ENCODE data around the gene SPNS2.

SPNS2 gene

GRCh38 chr17:4504188-4504587 is 5.5 kb downstream of the SPNS2 start:
- no peak for DNase-seq

DNA sequence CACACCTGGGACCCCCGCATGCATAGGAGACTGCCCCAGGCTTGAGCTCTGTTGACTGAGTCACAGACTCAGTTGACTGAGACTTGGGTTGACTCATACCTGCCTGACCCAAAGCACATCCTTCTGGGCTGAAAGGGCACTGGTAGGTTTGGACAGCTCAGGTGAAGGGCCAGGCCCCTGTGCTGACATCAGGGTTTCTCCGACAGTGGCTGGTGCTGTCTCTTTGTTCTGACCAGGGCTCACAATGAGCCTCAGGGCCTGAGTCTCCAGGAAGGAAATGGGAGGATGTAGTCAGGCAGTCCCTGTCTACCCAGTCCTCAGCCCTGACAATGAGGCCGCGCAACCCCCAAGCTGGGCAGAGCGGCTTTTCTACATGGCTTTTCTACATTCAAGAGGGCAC is 6.5 kb downstream of the SPNS2 start:
- DNase-seq = no peak

DNA sequence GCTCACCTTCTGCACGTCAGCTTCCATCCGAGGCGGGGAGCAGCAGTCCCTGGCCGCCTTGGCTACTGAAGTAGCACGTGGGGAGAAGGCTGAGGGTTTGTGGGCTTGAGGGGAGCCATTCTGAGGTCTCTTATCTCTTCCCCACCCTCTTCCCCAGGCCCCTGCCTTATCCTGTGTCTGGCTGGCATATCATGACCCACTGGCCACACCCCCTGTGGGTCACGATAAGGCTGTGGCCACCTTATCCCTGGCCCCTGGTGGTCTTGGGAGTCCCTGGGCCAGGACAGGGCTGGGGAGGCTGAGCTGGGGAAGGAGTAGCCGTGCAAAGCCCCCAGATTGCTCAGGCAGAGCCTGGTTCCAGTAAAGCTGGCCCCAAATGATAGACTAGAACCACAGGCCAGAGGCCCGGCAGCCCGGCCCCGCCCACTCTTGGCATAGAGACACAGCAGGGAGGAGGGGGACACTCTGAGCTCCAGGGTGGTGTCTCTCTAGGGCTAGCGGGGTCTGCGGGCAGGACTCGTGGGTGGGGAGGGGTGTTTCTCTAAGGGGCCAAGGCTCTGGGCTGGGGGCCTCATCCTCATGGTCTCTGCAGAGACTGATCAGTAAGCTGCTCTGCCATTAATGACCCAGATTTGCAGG is 7.6 kb downstream of the SPNS2 start:
- DNase-seq = no peak

DNA sequence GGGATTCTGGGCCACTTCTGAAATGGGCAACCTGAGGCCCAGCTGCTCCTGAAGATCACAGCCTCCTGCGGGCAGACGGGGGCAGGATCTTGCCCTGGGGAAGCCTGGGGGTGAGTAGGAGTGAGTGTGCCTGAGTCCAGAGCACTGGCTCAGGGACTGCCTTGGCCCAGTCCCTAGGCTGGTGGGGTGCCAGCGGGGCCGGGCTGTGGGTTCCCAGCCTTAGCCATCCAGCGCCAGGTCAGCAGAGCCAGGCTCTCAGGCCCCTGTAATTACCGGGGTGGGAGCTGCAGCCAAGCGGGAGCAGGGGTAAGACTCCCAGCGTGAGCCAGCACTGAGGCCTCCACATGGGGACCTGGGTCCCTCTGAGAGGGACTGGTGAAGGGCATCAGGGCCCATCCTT is 8.2 kb downstream of the SPNS2 start:
- no peak for DNase-seq

GRCh38 chr17:4507361-4508111 is 8.9 kb downstream of the SPNS2 start:
- no peak for DNase-seq

DNA sequence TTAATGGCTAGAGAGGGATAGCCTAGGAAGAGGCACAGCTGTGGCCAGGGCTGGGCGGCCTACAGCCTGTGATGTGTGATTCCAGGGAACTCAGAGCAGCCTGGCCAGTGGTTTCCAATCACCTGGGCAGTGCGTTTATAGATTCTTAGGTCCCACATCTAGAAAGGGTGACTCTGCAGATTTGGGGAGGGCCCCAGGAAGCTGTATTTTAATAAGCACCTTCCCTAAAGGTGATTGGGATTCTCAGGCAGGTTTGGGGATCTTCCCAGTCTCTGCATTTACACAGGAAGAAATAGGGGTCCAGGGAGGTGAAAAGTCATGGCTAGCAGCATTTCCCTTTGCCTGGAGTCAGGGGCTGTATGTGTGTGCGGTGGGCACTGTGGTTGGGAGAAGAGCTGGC is 9.5 kb downstream of the SPNS2 start:
- DNase-seq = no peak

GRCh38 chr17:4509401-4509800 is 10.7 kb downstream of the SPNS2 start:
- no peak for DNase-seq

DNA sequence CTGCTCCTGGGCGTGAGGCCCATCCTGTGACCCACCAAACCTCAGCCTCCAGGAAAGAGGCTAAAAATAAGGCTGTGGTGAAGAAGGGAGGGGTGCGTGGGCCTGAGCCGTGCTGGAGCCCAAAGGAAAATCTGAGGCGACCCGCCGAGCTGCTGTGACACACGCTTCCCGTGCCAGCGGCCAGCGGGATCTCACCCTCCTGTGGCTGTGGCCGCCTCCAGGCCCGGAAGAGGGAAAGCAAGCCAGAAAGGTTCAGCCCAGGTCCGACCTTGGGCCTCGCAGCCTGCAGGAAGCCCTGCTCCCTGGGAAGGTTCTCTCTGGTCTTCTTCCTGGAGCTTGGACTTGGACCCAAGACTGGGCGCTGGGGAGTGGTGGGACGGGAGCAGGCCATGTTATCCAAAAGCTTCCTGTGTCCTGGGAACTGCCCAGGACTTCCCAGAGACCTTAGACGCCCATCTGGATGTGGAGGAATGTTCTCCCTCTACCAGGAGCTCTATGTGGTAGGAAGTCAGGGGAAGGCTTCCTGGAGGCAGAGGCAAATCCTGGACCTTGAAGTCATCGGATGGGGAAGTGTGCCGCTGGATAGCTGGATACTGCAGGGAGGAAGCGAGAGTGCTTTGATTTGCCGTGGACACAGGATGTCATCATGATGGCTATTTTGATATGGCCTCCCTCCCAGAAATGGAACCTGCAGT is 11.4 kb downstream of the SPNS2 start:
- no peak for DNase-seq

- no peak for DNase-seq
Observed at GRCh38 chr17:4510618-4510941, 11.9 kb downstream of the SPNS2 start.

GRCh38 chr17:4511199-4511932 is 12.7 kb downstream of the SPNS2 start:
- DNase-seq = no peak

GRCh38 chr17:4512156-4513112 is 13.8 kb downstream of the SPNS2 start:
- no peak for DNase-seq

DNA sequence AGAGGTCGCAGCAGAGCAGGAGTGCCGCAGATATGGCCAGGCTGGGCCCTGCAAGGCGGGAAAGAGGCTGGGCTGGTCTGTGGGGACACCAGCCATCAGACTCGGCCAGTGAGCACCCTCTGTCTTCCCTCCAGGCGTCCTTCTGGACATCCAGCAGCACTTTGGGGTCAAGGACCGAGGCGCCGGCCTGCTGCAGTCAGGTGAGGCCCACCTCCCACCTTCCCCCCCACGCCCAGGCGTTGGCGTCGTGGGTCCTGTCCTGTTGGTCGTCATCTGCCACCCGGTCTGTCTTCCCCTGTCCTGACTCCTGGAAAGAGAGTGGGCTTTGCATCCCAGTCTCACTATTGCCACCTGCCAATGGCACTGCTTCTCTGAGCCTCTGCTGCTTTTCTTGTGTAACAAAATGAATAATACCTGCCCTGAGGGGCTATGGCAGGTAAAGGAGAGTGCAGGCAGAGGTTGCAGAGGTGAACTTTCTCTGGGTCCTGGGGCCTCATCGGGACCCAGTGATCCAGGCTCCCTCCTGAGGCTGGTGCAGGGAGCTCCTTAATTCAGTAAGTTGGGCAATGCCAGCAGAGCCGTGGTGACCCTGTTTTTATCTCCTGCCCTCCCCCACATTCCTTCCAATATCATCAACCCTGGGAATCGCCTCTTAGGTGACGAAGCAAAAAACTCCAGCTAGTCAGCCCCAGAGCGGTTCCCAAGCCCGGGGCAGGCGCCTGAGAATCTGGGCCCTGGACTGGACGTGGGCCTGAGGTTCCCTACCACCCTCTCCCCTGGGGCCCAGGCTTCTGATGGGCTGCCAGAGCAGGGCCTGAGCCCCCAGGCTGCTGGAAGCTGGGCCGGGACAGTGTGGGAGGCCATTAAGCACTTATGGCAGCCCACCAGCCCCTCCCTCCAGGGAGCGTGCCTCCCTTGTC is 14.7 kb downstream of the SPNS2 start:
- no peak for DNase-seq

GRCh38 chr17:4514206-4514605 is 15.5 kb downstream of the SPNS2 start:
- no peak for DNase-seq

GRCh38 chr17:4514779-4515178 is 16.1 kb downstream of the SPNS2 start:
- DNase-seq = no peak

DNA sequence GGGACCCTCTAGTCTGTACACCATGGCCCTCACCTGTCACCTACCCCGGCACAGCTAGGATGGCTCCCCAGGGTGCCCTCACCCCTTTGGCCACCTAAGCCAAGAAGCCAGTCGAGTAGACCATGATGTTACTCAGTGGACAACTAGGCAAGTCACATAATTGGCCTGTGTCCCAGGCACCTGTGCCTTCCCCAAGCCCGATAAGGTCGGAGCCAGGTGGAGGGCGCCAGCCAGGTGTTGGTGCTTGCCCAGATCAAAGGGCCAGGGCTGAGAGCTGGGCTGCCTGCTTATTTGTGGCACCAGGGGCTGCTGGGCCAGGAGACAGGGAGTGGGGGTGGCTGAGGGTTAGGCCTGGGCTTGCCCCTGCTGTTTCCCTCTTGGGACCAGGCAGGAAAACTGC is 16.8 kb downstream of the SPNS2 start:
- DNase-seq = peak; percentile 34

DNA sequence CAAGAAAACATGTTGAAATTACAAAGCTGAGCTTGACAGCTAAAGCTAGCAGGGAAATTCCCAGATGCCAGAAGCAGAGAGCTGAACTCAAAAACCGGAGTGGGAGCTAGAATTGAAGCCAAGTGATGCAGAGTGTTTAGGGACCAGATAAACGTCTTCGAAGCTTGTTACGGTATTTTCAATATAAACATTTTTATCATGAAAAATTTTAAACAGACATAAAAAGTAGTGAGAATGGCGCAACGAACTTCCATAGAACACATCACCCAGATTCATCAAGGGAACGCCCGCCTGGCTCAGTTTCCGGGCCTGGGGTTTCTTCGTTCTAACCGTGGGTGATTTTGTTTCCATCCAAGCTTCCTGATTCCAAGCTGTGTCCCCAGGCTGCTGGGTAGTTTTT is 18.1 kb downstream of the SPNS2 start:
- DNase-seq = no peak

GRCh38 chr17:4518901-4519300 is 20.2 kb downstream of the SPNS2 start:
- no peak for DNase-seq

GRCh38 chr17:4519361-4519788 is 20.7 kb downstream of the SPNS2 start:
- no peak for DNase-seq

DNA sequence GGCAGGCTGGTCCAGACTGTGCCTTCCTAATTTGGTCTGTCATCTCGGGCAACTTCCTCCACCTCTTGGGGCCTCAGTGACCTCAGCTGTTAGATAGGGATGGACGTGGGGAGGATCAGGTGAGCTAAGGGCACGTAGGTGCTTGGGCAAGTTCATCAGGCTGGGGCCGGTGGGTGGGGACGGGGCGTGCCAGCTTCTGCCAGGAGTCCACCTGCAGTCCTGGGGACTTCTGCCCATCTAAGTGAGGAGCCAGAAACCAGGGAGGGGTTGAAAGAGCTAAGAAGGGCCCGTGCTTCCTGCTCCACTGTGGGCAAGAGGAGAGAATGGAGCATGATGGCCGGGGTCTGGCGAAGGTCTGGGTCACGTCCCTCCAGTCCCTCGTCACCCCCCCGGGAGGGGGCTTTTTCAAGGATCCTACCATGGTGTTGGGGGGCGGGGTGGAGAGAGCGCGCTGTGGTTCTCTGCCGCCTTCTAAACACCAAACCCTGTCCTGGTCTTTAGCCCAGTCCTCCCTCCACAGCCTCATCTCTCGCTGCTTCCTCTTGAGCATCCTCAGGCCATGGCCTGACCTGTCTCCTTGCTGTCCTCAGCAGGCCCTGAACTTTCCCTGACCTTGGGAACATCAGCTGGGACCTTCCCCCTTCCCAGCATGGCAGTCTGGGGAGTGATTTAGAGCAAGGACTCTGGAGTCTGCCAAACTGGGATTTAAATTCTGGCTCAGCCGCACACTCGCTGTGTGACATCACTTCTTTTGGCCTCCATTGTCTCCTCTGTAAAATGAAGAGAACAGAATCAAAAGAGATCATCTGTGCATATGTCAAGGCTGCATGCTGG is 21.6 kb downstream of the SPNS2 start:
- no peak for DNase-seq

- DNase-seq = no peak
Observed at GRCh38 chr17:4520894-4521600, 22.4 kb downstream of the SPNS2 start.
